Head of caudate nucleus (tissue), 42 donors: Measurements from ENCODE around the gene LIG4.

Experiments
- DNase-seq, 42 donors: peaks; one replicate each; pipeline versions ENCODE4 v3.0.0 to v3.0.0-alpha.2; 2020 to 2021; ENCODE audit warnings: mixed read lengths in 7 of 42
- intact Hi-C: fragments of 100-400 bp; cut with DNase I; formaldehyde crosslinking; loops from one replicate; pipeline ENCODE4 v1.15.0; 2022

LIG4 gene

DNA sequence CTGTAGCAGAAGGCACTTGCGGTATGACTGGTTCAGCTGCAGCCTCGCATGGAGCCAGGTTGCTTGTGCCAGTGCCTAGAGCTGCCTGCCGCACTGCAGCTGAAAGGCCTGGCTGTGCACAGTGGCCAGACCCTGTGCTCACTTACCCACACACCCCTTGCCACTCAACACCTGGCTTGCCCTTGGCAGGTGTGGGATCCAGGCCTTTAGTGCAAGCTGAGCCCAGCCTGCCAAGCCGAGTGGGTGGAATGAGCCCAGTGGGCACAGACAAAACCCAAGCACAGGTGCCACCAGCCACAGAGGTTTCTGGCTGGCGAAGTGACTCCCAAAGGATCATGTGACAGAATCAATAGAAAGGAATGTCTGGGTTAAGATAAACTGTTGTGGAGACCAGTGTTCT lies 19.5 kb downstream of the LIG4 start:
- no peak for DNase-seq
- intact Hi-C loops = no loop called here

DNA sequence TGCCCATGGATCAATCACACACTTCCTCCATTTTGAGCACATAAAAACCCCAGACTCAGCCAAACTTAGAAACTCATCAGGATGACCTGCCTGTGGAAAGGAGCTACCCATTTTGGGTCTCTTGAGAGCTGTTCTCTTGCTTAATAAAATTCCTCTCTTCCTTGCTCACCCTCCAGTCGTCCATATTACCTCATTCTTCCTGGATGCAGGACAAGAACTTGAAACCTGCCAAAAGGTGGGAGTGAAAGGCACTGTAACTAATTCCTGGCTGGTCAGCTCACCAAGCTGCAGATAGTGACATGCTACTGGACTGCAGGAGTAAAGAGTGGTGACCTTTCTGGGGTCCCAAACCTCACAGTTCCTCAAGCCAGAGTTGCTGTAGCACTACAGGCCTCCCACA lies 20.2 kb downstream of the LIG4 start:
- no peak for DNase-seq
- intact Hi-C loops = no loop called here

DNA sequence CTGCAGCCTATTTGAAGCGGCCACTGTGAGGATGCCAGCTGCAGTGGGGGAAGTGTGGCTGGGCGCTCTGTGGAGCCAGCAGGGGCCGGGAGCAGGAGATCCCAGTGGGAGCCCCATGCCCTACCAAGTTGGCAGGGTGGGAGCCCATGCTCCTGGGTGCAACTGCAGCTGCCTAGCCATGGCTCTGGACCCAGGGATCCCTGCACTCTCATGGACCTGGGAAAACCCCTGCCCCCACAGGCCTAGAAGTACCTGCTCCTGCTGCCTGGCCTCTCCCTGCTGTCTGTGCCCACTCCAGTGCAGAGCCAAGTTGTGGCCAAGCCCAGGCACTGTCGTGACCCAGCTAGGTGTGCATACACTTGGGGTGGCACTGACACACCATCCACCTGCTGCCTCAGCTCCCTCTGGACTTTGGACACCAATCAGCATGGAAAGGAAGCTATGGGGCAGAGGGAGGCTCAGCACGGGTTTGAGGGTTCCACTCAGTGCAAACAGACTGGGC lies 20.9 kb downstream of the LIG4 start:
- intact Hi-C loops = no loop called here

DNA sequence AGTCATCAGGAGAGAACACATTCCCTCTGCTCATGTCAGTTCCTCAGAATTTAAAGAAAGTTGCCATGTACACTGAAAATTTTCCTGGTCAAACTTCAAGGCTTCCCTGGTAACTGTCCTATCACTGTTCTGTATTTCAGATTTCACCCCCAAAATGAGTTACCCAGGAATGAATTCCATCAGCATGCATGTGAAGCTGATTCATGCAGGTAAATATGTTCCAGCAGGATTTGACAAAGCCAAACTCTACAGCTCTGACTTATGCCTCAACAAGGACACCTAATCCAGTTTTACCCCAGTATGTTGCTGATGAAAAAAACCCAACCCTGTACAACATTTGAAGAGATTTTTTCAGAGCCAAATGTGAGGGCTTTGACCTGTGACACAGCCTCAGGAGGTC lies 21.5 kb downstream of the LIG4 start:
- intact Hi-C loops = no loop called here
- no peak for DNase-seq

More for the DNA sequence above, 20.9 kb downstream of the LIG4 start:
- DNase-seq = no peak

DNA sequence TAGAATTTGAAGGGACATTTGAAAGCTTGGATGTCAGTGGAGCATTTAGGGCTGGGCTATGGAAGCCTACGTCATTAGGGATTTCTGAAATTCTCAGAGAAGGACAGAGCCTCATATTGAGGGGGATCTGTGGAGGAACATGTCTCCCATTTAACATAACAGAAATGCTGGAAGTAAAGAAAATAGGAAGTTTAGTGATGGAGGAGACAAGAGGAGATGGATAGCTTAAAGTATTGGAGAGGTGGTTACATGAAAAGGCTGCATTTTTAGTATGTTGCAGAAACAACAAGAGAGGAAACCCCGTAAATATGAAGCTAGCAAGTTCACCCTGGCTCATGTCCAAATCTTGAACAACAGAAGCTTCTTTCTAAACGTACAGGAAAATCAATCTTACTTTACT lies 24.4 kb downstream of the LIG4 start:
- intact Hi-C loops = no loop called here
- no peak for DNase-seq

DNA sequence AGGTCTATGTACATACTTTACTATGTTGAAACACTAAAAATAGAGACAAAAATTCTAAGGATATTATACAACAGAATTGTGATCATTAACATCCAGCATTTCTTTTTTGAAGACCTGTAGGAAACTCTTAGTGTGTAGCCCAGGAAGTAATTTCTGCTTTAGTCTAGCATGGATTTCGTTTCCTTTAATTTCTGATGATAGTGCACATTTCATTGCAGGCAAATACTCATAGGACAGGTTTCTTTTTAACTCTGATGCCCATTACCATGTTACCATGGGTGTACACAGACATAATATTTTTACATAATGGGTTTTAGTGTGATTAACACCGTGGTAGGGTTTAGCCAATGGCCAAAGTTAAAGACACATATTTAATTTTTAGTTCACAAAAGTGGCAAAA lies 27.1 kb downstream of the LIG4 start:
- no peak for DNase-seq
- intact Hi-C loops = no loop called here

DNA sequence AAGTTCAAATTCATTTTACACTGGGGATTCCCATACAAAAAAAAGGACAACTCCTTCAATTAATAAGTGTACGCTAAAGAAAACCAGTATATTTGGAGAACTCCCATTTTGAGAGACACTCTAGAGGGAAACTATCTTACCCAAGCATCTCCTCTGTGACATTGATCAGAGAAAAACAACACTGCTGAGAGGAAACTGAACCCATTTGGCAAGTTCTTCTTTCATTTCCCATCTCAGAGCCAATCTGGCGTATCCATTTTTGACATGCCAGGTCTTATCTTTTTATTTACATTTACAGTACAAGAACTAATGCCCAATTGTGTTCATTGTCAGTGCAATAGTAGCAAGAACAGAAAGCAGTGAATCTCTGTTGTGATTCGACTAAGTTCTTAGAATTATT lies 30.1 kb downstream of the LIG4 start:
- intact Hi-C loops = no loop called here

DNA sequence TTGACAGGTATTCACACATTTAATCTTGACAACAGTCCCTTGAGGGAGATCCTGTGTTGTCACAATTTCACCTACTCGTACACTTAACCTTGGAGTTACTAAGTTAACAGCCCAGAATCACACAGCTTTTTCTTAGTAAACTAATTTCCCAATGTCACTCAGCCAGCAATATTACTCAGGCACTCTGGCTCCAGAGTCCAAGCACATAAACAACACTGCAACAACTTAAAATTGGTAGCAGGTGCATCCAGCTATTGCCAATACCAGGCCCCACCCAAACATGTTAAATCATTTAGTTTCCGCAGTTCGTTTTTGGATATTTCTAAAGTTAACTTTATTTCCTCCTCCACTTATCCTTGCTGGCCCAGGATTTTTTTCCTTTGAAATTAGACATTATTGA lies 32.7 kb downstream of the LIG4 start:
- intact Hi-C loops = no loop called here

More for the DNA sequence above, 30.1 kb downstream of the LIG4 start:
- no peak for DNase-seq

DNA sequence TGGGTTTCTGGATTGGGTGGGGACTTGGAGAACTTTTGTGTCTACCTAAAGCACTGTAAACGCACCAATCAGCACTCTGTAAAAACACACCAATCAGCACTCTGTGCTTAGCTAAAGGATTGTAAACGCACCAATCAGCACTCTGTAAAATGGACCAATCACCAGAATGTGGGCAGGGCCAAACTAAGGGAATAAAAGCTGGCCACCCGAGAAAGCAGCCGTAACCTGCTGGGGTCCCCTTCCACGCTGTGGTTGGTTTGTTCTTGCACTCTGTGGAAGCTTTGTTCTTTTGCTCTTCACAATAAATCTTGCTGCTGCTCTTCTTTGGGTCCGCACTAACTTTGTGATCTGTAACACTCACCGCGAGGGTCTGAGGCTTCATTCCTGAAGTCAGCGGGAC lies 37.3 kb downstream of the LIG4 start:
- intact Hi-C loops = no loop called here
- DNase-seq = no peak

More for the DNA sequence above, 32.7 kb downstream of the LIG4 start:
- no peak for DNase-seq

DNA sequence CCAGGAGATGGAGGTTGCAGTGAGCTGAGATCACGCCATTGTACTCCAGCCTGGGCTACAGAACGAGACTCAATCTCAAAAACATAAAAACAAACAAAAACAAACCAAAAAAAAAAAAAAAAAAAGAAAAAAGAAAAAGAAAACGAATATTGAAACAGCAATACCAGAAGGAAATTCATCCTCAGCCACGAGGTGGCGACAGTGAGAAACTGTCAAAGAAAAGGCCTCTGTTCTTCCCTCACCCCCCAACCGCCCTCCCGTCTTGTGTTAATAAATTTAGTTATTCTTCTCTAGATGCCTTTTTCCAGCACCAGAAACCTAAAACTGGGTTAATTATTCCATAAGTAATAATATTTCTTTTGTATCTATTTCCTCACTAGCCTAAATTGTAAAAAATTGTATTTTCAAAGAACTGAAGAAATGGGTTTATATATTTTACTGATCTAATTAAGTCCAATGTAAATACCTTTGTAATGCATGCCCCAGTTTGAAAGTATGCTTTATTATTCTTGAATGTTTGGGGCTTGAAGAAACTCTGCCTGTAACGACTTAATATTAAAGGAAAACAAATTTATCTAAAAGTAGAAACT lies 38.6 kb downstream of the LIG4 start:
- intact Hi-C loops = no loop called here
- peak in 39 of 42 donors; percentile 4 to 83 (median 52) for DNase-seq

DNA sequence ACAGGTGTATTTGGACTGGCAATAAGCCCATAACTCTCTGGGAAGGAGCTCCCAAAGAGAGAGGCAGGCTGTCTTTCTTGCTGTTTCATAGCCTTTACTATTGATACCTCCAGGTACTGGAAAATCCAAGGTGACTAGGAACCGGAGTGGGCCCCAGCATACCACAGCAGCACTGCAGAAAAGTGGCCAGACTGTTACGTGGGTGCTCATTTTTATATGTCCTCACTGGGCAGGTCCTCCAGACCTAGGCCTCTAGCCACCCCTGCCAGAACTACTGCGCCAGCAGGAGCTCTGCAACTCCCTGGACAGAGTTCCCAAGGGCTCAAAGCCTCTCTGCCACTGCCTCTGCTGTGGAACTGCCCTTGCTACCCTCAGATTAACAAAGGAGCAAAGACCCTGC lies 46.4 kb downstream of the LIG4 start:
- intact Hi-C loops = no loop called here
- DNase-seq = no peak

DNA sequence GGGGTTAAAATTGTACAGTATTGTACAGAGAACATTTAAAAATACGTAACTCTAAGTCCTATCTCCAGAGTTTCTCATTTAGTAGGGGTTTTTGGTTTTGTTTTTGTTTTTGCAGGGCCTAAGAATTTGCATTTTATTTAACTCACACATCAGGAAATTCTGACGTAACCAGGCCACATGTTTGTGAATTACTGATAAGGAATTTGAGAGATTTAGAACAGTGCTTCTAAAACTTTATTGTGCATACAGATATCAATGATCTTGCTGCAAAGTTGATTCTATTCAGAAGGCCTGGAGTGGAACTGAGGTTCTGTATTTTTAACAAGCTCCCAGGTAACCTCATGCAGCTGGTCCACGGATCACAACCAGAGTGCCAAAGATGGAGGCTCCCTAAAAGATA lies 49.3 kb downstream of the LIG4 start:
- DNase-seq = no peak
- intact Hi-C loops = no loop called here

DNA sequence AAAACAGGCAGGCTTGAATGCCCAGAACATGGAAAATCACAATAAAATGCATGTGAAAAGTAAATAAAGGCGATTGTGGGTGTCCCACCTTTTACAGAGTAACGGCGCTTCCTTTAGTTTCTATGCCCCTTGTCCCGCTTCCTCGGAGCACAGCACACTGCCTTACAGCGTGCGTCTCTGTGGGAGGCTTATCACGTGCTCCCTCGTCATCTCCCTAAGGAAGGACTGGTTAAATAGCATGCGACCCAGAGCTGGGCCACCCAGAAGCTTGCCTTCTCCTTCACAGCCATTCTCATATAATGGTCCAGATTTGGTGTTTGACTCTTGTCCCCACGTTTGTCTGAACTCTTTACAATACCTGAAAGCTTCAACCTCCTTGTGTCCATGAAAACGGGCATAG lies 56.6 kb downstream of the LIG4 start:
- intact Hi-C loops = loop anchor here (10.0 kb wide), 1 partner anchor 954 kb away; no protein-coding TSS in a partner anchor
- no peak for DNase-seq
